Stimulated activated CD4-positive, alpha-beta T cell treated with anti-CD3 and anti-CD28 coated beads, Interleukin-4, amount 100 ng/mL, for 1 hour (primary cell): Measurements from ENCODE around the gene RHOD.

Source experiments
- DNase-seq: peaks from one replicate; pipeline ENCODE4 v3.0.0-alpha.2; 2020

RHOD gene

DNA sequence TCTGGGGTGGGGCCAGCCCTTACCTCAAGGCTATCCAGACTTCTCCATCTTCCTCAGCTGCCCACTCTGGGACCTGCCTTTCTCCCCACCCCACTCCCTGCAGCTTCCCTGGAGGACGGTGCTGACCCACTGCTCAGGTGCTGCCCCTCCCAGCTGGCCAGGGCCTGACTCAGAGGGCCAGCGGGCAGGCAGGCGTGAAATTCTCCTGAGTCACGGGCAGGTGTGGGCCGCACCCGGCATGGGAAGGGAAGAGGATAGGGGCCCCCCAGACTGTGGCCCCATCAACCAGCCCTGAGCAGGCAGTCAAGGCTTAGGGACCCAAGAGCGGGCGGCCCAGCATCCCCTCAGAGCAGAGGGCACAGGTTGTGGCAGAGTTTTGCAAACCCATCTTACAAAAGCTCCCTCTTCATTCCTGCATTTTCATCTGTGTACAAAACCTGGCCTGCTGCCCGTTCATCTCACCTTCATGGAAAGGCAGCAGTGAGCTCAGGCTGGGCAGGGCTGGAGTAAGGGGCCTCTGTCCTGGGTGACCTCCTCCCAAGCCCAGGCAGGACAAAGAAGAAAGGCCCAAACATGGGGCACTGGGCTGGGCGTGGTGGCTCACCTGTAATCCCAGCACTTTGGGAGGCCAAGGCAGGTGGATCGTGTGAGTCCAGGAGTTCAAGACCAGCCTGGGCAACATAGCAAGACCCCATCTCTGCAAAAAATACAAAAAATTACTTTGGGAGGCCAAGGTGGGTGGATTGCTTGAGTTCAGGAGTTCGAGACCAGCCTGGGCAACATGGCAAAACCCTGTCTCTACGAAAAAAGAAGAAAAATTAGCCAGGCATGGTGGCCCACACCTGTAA is 6.1 kb downstream of the RHOD start:
- DNase-seq: no peak

DNA sequence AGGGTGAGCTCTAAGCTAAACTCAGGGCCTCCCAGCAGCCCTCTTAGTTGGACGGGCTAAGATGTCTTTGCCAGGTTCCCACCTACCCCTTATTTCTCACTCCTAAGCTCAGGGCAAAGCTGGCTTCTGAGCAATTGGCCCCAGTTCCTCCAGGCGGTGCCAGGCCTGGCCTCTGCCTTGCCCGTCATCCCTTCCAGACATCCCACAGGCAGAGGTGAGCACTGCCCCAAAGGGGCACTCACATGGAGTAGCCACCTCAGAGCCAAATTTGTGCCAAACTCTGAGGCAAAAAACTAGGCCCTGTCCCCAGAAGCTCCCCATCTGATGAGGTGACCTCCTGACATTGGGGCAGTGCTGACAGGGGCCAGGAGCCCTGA is 9.7 kb downstream of the RHOD start:
- no peak for DNase-seq

DNA sequence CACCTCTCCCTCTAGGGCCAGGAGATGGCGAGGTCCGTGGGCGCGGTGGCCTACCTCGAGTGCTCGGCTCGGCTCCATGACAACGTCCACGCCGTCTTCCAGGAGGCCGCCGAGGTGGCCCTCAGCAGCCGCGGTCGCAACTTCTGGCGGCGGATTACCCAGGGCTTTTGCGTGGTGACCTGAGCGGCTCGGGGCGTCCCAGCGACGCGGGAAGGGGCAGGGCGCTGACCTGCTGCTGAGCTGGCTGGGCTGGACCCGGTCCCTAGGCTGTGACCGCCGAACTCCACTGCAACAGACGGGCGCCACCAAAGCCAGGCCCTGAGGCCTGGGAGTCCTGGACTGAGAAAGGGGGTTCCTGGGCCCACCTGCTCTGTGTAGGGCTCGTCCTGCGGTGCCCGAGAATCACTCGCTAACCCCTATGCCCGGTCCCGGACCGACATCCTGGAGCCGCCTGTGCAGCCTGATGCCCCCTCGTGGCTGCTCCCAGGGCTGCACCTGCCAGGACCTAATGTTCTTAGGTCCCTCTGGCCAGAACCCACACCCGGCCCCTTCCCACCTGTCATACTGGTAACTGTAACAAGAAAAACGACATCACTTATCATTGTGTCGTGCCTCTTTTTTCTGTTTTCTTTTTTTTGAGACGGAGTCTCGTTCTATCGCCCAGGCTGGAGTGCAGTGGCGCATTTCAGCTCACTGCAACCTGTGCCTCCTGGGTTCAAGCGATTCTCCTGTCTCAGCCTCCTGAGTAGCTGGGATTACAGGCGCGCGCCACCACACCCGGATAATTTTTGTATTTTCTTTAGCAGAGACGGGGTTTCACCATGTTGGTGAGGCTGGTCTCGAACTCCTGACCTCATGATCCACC is 15.0 kb downstream of the RHOD start:
- peak; percentile 73 for DNase-seq

DNA sequence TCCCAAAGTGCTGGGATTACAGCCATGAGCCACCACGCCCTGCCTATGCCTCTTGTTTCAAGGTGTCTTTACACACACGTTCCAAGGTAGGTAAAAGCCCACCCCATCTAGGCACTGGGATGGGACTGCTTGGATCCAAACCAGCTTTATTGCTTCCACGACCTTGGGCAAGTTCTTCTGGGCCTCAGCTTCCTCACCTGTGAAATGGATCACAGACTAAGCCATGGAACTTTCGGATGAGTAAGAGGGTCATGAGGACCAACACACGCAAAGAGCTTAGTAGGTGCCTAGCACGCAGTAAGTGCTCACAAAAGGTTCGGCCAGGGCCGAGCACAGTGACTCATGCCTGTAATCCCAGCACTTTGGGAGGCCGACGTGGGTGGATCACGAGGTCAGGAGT is 15.6 kb downstream of the RHOD start:
- no peak for DNase-seq

DNA sequence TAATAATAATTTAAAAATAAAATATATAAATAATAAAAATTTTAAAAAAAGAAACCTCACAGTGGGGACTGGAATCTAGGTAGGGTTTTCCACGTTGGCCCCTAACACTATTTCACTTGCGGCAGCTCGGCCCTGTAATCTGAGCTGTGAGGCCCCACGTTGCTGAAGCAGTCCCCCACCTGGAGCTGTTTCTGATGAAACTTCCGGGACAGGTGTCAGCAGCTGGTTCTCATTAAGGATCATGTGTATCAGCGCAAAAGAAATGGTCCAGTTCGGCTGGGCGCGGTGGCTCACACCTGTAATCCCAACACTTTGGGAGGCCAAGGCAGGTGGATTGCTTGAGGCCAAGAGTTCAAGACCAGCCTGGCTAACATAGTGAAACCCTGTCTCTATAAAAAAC is 17.3 kb downstream of the RHOD start:
- DNase-seq: no peak

DNA sequence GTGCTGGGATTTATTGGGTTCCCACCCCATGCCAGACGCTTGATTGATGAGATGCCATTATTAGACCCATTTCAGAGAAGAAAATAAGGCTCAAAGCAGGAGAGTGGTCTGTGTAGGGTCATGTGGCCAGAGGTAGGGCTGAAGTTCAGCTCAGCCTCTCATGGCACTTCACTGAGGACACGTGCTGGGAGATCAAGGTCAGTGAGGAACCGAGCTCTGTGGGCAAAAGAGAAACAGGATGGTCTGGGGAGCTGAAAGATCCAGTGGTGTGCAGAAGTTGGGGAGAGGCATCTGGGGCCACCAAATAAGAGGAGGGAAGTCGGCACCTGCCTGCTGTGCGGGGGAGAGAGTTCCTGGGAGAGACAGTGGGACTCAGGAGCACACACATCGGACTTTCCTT is 19.6 kb downstream of the RHOD start:
- DNase-seq: no peak

DNA sequence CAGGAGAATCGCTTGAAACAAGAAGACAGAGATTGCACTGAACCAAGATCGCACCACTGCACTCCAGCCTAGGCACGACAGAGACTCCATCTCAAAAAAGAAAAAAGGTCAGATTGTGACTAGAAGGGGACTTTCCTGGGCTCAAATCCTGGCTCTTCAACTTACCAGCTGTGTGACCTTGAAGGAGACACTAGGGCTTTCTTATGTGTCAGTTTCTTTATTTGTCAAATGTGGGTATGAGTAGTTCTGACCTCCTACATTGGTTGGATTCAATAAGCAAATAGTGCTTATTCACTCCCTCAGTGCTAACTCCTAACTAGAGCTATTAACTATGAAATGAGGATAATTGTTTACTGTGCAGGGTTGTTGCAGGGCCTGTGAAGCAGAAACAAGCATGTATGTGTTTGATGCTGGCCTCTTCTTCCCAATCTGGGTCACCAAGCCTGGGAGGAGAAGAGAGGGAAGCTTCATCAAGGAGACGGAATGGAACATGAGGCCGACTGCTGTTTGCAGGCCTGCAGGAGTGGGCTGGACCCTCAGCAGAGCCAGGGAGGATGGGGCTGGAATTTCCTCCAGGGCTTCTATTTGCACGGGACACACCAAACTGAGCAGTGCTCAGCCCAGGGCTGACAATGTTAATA is 22.5 kb downstream of the RHOD start:
- DNase-seq: no peak

DNA sequence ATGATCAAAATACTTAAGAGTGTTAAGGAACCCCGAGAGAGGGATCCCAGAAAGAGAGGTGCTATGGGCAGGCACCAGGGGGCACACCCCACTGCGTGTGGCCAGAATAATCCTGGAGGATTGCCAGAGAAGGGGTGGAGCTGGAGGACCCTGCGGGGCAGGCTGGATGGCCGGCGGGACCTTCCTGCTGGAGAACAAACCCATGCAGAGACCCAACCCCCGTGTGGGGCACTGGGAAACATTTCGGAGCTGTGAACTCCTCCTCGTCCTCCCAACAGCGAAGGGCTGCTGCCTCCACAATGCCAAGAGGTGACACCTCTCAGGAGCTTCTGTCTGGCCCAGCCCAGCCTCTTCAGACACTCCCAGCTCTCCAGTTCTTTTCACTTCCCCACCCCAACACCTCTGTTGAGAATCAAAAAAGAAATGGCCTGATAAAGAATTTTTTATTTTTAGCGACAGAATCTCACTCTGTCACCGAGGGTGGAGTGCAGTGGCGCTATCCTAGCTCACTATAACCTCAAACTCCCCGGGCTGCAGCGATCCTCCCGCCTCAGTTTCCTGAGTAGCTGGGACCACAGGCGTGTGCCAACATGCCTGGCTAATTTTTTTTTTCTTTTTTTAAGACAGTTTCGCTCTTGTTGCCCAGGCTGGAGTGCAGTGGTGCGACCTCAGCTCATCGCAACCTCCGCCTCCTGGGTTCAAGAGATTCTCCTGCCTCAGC is 25.6 kb downstream of the RHOD start:
- no peak for DNase-seq

DNA sequence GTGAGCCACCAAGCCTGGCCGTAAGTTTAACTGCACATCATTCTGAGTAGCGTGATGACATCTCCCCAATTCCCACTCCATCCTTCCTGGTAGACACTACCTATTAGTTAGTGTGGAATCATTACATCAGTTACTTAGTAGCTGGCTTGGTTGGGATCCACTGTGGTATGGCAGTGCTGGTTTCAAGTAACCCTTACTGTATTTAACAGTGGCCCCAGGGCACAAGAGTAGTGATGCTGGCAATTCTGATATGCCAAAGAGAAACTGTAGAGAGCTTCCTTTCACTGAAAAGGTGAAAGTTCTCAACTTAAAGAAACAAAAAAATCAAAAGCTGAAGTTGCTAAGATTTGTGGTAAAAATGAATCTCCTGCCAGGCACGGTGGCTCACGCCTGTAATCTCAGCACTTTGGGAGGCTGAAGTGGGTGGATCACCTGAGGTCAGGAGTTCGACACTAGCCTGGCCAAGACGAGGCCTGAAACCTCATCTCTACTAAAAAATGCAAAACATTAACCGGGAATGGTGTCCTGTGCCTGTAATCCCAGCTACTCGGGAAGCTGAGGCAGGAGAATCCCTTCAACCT is 27.2 kb downstream of the RHOD start:
- DNase-seq: no peak

DNA sequence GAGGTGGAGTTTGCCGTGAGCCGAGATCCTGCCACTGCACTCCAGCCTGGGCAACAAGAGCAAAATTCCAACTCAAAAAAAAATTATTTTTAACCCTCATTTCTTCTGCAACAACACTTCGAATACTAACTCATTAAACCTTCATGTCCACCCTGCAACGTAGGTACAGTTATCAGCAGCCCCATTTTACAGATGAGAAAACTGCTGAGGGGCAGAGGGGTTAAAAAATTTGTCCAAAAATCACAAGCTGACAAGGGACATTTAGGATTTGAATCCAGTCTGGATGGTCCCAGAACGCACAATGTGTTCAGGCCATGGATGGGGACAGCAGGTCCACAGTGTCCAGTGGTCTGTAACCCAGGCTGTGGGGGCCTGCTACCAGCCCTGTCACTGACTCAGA is 29.0 kb downstream of the RHOD start:
- DNase-seq: no peak

DNA sequence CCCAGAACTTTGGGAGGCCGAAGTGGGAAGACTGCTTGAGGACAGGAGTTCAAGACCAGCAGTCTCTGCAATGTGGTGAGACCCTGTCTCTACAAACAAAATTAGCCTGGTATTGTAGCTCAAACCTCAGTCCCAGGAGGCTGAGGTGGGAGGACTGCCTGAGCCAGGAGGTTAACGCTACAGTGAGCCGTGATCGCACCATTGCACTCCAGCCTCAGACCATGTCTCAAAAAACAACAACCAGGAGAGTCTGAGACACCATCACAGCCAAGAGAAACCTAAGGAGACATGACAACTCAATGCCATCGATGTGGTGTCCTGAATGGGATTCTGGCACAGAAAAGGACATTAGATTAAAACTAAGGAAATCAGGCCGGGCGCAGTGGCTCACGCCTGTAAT is 34.1 kb downstream of the RHOD start:
- no peak for DNase-seq

DNA sequence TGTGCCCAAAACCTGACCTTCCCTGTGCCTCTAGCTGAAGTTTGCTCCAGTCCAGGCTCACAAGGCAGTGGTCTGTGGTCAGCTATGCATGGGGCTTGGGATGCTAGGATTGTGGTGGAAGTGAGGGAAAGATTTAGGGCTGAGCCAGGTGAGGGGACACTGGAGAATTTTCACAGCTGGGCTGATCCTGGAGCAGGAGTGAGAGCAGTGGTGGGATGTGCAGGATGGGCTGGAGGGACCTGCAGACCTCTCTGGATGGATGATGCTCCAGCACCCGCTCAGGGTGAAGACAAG is 38.5 kb downstream of the RHOD start:
- DNase-seq: no peak

DNA sequence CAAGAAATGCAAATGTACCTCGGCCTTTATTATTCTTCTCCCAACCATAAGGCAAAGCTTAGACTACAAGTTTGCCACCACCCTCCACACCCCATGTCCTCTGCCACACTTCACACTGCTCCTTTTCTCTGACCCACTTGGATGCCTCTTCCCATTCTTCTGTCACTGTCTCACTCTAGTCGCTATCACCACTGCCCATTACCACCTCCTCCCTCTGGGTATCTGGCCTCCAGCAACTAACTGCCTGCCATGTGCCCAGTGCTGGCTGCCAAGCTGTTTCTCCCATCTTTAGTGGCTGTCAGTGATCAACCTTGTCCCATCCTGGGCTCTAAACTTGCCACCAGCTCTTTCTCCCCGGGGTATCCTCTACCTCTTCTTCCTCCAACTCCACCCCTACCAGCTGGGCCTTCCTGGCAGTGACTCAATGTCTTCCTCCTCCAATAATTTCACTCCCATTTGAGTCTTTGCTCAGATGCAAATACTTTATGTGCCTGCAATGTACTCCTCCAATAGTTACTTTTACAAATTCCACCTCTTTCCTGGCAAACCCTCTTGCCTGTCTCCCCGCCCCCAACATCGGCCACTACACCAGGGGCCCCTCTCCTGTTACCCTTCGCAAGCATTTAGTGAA is 42.3 kb downstream of the RHOD start:
- DNase-seq: no peak

DNA sequence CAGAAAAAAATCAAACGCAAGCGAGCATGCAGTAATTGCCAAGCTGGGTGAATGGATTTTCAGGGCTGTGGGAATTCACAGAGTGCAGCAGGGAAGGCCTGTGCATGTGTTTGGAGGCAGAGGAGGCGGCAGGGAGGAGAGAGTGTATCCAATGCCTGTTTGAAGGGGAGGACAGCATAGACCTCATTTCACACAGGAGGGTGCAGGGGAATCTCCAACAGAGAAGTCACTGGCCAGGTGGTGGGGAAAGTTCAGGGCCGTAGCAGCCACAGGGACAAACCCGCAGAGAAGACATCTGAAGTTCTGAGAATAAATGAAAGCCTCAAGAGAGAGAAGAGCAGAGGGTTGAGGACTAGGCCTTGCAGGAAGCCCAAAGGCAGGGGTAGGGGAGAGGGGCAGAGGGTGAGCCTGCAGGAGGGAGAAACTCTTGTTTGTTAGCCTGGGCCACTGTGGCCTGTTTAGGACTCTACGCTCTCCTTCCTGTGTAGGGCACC is 43.2 kb downstream of the RHOD start:
- no peak for DNase-seq

DNA sequence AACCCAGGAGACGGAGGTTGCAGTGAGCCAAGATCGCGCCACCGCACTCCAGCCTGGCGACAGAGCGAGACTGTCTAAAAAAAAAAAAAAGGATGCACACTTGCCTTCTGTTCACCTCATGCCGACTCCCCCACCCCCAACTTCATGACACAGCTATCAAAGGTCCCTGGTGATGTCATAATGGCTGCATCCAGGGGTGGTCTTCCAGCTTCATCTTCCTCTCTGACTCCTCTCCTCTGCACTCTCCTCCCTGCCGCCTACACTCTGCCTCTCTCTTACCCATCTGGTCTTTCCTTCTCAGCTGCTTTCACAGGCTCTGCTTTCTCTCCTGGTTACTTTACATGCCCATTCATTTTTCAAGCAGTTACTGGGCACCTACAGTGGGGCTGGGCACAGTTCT is 46.0 kb downstream of the RHOD start:
- DNase-seq: no peak

DNA sequence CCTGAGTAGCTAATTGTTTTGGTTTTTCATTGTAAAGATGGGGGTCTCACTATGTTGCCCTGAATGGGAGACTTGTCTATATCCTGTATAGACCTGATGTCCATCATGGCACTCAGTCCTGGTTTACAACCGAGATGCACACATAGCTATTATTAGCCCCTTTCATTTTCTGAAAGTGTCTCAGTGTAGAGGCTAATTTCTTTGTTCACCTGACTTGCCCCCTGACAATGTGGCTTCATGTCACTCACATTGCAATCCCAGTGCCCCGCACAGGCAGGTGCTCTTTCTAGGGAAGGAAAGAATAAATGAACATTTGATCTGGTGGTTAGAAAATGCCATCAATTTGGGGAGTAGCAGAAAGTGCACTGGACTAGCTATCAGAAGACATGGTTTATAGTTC is 49.3 kb downstream of the RHOD start:
- DNase-seq: no peak

DNA sequence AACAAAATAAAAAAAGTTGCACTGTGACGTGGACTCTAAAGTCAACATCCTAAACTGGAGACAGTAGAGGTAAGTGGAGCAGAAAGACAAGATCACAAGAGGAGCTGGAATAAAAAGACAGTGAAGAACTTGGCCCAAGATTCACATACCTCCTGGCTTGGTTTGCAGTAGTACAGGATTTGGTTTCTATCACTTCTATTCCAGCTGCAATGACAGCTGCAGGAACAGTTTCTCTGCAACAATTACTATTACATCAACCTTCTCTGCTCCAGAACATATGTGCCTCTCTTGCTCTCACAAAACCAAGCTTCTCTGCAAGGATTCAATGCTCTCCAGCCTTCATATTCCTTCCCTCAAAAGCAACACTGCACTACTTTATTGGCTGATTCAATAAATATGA is 54.6 kb downstream of the RHOD start:
- no peak for DNase-seq

DNA sequence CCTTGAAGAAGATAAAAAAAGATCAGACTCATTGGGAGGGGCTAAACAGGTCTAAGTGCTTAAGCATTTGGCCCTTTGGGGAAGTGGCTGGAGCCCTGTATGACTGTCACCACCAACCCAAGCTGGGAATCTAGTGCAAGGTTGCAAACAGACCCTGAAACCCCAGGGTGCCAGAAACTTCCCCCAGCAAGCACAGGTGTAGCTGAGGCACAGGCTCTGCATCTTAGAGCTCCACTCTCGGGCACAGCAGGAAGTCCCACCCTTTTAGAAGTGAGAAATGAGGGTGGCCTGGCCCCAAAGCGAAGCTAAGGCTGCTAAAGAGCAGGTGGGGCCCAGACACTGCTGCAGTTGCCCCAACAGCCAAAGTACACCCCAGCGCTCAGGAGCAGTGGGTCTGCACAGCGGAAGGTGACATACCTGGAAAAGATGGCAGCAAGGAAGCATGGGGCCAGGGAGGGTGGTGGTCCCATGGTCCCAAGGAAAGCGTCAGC is 56.6 kb downstream of the RHOD start:
- DNase-seq: no peak

DNA sequence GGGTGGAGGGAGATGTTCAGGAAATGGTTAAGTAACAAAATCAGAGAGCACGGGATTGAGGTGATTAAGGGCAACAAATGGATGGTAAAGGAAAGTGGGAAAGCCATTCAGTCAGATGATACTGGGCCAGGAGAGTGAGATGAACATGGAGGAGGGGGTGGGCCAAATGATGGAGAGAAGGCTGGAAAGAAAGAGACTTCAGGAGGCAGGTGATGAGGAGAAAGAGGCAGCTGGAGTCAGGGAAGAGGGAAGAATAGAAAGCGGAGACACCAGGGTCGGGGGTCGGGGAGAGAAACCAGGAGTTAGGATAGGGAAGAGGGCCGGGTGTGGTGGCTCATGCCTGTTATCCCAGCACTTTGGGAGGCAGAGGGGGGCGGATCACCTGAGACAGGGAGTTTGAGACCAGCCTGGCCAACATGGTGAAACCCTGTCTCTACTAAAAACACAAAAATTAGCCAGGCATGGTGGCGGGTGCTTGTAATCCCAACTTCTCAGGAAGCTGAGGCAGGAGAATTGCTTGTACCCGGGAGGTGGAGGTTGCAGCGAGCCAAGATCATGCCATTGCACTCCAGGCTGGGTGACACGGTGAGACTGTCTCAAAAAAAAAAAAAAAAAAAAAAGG is 57.7 kb downstream of the RHOD start:
- DNase-seq: no peak

DNA sequence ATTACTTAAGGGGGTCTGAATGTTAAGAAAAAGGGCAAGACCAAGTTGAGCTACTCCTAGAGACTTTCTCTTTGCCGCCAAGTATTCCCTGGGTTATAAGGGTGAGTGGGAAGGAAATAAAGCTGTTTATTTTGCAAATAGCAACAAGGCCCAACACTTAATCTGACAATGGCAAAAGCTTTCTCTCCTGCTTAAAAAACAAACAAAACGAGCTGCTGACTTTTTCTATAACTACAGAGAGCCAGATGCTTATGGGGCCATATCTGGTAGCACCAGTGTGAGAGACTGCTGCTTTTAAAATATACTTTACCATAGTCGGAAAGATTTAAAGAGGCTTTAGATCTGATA is 60.1 kb downstream of the RHOD start:
- DNase-seq: no peak

DNA sequence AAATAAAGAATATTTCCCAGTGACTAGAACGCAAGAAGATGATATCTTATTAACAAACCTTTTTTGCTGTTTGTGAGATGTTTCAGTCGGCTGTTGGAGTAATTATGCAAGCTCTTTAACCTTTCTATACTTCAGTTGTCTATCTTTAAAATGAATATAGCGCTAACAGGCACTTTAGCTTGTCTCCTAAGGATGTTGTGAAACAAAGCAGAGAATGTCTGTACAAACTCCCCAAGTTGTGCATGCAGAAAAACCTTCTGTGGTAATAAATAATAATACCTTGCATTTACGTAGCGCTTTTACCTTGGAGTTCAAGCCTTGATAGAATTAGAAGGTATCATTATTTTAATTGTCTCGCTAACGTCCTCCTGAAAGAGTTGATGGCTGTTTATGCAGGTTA is 60.5 kb downstream of the RHOD start:
- no peak for DNase-seq

DNA sequence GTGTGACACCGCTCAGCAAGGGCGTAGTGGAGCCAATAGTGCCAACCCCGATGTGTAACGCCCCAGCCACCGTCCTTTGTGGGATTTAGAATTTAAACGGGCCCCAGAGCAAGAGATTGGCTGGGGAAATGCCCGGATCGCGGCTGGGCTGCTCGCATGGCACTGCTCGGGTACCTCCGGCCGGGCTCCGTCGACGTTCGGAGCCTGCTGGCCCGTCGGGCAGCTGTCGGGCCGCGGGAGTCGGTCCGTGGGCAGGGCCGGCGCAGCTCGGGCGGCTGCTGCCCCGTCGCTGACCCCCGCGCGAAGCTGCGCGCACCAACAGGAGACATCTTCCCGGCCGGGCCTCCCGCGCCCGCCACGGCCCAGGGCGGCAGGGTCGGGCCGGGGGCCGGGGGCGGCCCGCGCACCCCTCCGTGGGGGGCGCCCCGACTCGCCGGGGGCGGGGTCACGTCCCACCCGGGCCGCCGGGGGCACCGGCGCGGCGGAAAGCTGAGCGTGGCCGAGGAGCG is 61.1 kb downstream of the RHOD start:
- DNase-seq: peak; percentile 54
